AG04449 (cell line): ENCODE measurements around the gene WDR82.

Experiments used
- CTCF ChIA-PET: fragments of 350-600 bp; formaldehyde crosslinking; extraction: SDS; loops from one replicate; lab custom pipeline; 2021; ENCODE audit warnings: antibody characterized with exemption; lab: Yijun Ruan, JAX
- POLR2A ChIA-PET: fragments of 400-600, 350-600 bp; formaldehyde crosslinking; extraction: SDS; loops from one replicate; lab custom pipeline; 2020; ENCODE audit warnings: antibody characterized with exemption, inconsistent platforms; lab: Yijun Ruan, JAX
- DNase-seq: peaks from one replicate; pipeline ENCODE4 v3.0.0-alpha.2; 2010; ENCODE audit warnings: low read depth, low spot score
- H3K4me3 ChIP-seq: 2 replicates; pipeline ENCODE4 v1.5.1; 2011; ENCODE audit warnings: low read depth, mild to moderate bottlenecking, control low read depth, low read length
- CTCF ChIP-seq: IDR thresholded peaks from one replicate; pipeline ENCODE4 v1.5.1; 2011; ENCODE audit warnings: mild to moderate bottlenecking, moderate library complexity, low read length, control low read depth, inconsistent platforms; ENCODE audit not compliant: insufficient read depth; ENCODE audit errors: missing control alignments

WDR82 gene

DNA sequence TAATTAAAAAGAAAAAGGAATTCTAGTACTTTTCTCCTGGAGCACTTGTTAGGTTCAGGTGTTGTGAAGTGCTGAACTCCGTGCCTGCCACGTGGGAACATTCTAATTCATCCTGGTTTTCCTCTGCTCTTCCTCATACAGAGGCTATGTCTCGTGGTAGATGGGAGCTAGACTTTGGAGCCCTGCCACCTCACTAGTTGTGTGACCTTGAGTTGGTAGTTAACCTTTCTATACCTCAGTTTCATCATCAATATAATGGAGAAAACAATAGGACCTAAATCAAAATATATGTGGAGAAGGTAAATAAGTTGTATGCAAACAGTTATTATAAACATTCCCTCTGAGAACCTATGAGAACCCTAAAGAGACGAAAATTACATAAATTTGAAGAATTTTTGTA is 69.9 kb downstream of the WDR82 start:
- no peak overlapping the region for H3K4me3 ChIP-seq
- no peak for TF ChIP-seq CTCF
- DNase-seq = no peak
- POLR2A ChIA-PET = no interaction called here
- CTCF ChIA-PET = interaction anchor here (0.9 to 17.4 kb wide), 8 partner anchors 7 to 204 kb away, joined by 3 to 389 read pairs (median 4); partner anchors contain the start of gene TLR9

DNA sequence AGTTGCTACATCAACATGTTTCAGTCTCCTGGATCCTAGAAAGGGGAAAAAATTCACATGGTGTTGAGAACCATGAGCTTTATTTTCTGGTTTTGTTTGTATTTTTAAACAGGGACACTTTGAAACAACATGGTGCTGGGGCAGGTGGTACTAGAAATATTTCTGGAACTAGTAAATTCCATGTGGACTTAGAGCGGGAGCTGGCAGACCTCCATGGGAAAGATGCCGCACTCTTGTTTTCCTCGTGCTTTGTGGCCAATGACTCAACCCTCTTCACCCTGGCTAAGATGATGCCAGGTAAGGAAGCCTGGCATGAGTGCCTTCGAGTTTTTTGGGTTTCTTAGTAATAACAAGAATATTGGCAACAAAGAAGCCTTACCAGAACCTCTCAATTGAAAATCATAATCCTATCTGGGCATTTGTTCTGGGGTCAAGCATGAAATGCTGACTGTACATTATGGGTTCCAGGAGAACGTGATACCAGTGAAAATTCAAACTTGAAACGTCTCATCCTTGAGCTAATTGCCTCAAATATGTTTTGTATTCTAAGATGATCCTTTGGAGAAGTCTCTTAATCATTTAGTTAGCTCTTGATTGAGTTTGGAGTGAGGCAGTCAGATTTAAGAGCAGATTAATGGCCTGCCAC is 72.6 kb downstream of the WDR82 start:
- CTCF ChIA-PET = interaction anchor here (1.2 to 12.6 kb wide), 5 partner anchors 9 to 202 kb away, joined by 3 to 219 read pairs (median 3); partner anchors contain the start of gene TLR9
- DNase-seq = no peak
- no peak for TF ChIP-seq CTCF
- POLR2A ChIA-PET = no interaction called here
- no peak overlapping the region for H3K4me3 ChIP-seq
